Keratinocyte (primary cell): ENCODE measurements around the gene LYPD6B. TPM values are rescaled to one million over a fixed set of nuclear protein-coding genes. Genes with fewer than 3 reads are reported as not detected.

ENCODE experiments used
- DNase-seq: peaks from one replicate; pipeline ENCODE4 v3.0.0-alpha.2; 2011; ENCODE audit warnings: low read depth, missing footprints, low spot score
- FAIRE-seq: peaks from 2 replicates; lab custom pipeline; 2011; peaks lifted over from hg19 to GRCh38; lab: Jason Lieb, UNC
- H2AFZ ChIP-seq: 2 replicates; pipeline ENCODE4 v1.6.0; 2012; ENCODE audit warnings: low read length, control low read depth, inconsistent platforms; ENCODE audit not compliant: control insufficient read depth
- H3K27ac ChIP-seq: 2 replicates; pipeline ENCODE4 v1.5.1; 2011; ENCODE audit warnings: low read length; ENCODE audit not compliant: control insufficient read depth, insufficient read depth
- H3K27me3 ChIP-seq: 3 replicates; pipeline ENCODE4 v1.6.0; 2011; ENCODE audit warnings: low read length; ENCODE audit not compliant: control insufficient read depth, insufficient read depth; ENCODE audit errors: extremely low read depth
- H3K36me3 ChIP-seq, 2 experiments: 2 replicates in 1 of 2; 3 replicates in 1 of 2; pipeline ENCODE4 v1.5.1; 2011; ENCODE audit warnings: low read length in 2 of 2, mild to moderate bottlenecking in 1 of 2; ENCODE audit not compliant: control insufficient read depth in 2 of 2, insufficient read depth in 2 of 2; ENCODE audit errors: extremely low read depth in 1 of 2
- H3K4me1 ChIP-seq: 3 replicates; pipeline ENCODE4 v1.5.1; 2011; ENCODE audit warnings: low read length; ENCODE audit not compliant: control insufficient read depth, insufficient read depth; ENCODE audit errors: extremely low read depth
- H3K4me2 ChIP-seq: 3 replicates; pipeline ENCODE4 v1.6.0; 2011; ENCODE audit warnings: low read depth, low read length; ENCODE audit not compliant: control insufficient read depth, insufficient read depth; ENCODE audit errors: extremely low read depth
- H3K4me3 ChIP-seq, 3 experiments: fragments of 200-600 bp in 1 of 3; sonication (generic) in 1 of 3; 2 replicates in 2 of 3; 3 replicates in 1 of 3; pipeline ENCODE4 v1.5.1; 2011 to 2016; ENCODE audit warnings: low read length in 3 of 3, mild to moderate bottlenecking in 3 of 3, control low read depth in 2 of 3, inconsistent platforms in 1 of 3, low read depth in 1 of 3, mixed read lengths in 1 of 3, mixed run types in 1 of 3, moderate library complexity in 1 of 3; ENCODE audit not compliant: control insufficient read depth in 2 of 3, insufficient read depth in 2 of 3; ENCODE audit errors: extremely low read depth in 1 of 3
- H3K79me2 ChIP-seq: 2 replicates; pipeline ENCODE4 v1.6.0; 2012; ENCODE audit warnings: low read length; ENCODE audit not compliant: control insufficient read depth, insufficient read depth
- H3K9ac ChIP-seq: 3 replicates; pipeline ENCODE4 v1.6.0; 2011; ENCODE audit warnings: low read length; ENCODE audit not compliant: control insufficient read depth, insufficient read depth; ENCODE audit errors: extremely low read depth
- H3K9me1 ChIP-seq: 3 replicates; pipeline ENCODE4 v1.6.0; 2011; ENCODE audit warnings: low read length; ENCODE audit not compliant: control insufficient read depth, insufficient read depth; ENCODE audit errors: extremely low read depth
- H3K9me3 ChIP-seq: 2 replicates; pipeline ENCODE4 v1.5.1; 2012; ENCODE audit warnings: low read depth, low read length; ENCODE audit not compliant: control insufficient read depth
- H4K20me1 ChIP-seq: 3 replicates; pipeline ENCODE4 v1.6.0; 2011; ENCODE audit warnings: low read length; ENCODE audit not compliant: control insufficient read depth, insufficient read depth; ENCODE audit errors: extremely low read depth
- EZH2 ChIP-seq: IDR thresholded peaks from one replicate; pipeline ENCODE4 v1.6.1; 2012; ENCODE audit warnings: inconsistent platforms, mild to moderate bottlenecking, low read length, moderate library complexity
- dilution Hi-C: fragments of 300-500 bp; cut with MboI; formaldehyde crosslinking; loops from one replicate; pipeline ENCODE4 v1.7.0; 2020; ENCODE audit warnings: low sequenced_read_pairs; ENCODE audit not compliant: extremely low pct_ligation_motif_present
- polyA plus RNA-seq, 5 experiments: library from polyadenylated mRNA; depleted of rRNA in 3 of 5; stranded (reverse) in 3 of 5; stranded (forward) in 1 of 5; unstranded in 1 of 5; fragments of >200 nt; gene quantifications; 1 replicate in 1 of 5; 2 replicates in 3 of 5; 3 replicates in 1 of 5; pipeline versions ENCODE4 v1.2.1 to v1.2.3, GENCODE V29; 2011 to 2012; ENCODE audit warnings: missing spikeins in 2 of 5, low read depth in 1 of 5, low replicate concordance in 1 of 5
- TF ChIP-seq, protein P1 (sequence below), 3 experiments: IDR thresholded peaks in 1 of 3; conservative IDR thresholded peaks in 1 of 3; optimal IDR thresholded peaks in 1 of 3; 2 replicates in 2 of 3; 3 replicates in 1 of 3; pipeline versions ENCODE3 to v1.5.1; 2011; ENCODE audit warnings: low read length in 3 of 3, mild to moderate bottlenecking in 3 of 3, moderate library complexity in 2 of 3, control low read depth in 1 of 3, inconsistent platforms in 1 of 3; ENCODE audit not compliant: insufficient read depth in 2 of 3; ENCODE audit errors: extremely low read depth in 1 of 3

The LYPD6B gene
- polyA plus RNA-seq, 1 donor (not counting 4 experiments of a cell fraction or from before 2014, with no cell fraction given): 24.7 TPM

DNA sequence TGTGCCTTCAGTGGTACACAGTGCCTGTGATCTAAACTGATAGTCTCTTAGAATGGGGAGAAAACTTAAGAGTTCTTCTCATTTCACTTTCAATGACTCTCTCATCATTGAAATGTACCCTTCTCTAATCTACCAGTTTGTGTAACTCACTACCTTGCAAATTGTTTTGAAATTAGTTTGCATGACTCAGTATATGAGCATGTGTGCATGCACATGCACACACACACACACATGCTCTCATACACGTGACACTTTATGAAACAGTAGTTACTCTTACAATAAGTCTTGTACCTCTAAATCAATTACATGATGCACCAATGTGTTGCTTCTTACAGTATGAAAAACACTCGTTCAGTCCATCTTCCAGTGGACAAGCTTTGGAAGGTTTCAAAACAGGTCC, 10.6 kb downstream of the LYPD6B start:
- FAIRE-seq (peak; percentile 97), DNase-seq (peak; percentile 80)
- Histone ChIP-seq H3K27me3 (no peaks in the 10 kb centered on the region), H3K27ac (peak overlapping the region; percentile 77), H4K20me1 (no peaks in the 10 kb centered on the region), H3K9me1 (no peaks in the 10 kb centered on the region), H3K36me3 (no peaks in the 10 kb centered on the region), H3K4me2 (peak overlapping the region; percentile 82), H3K4me3 (no peak overlapping the region), H3K79me2 (no peaks in the 10 kb centered on the region), H2AFZ (peak overlapping the region; percentile 20), H3K9ac (peak overlapping the region; percentile 20), H3K9me3 (no peaks in the 10 kb centered on the region), H3K4me1 (peaks cover 20% of the 10 kb centered on the region)
- TF ChIP-seq, protein P1, sequence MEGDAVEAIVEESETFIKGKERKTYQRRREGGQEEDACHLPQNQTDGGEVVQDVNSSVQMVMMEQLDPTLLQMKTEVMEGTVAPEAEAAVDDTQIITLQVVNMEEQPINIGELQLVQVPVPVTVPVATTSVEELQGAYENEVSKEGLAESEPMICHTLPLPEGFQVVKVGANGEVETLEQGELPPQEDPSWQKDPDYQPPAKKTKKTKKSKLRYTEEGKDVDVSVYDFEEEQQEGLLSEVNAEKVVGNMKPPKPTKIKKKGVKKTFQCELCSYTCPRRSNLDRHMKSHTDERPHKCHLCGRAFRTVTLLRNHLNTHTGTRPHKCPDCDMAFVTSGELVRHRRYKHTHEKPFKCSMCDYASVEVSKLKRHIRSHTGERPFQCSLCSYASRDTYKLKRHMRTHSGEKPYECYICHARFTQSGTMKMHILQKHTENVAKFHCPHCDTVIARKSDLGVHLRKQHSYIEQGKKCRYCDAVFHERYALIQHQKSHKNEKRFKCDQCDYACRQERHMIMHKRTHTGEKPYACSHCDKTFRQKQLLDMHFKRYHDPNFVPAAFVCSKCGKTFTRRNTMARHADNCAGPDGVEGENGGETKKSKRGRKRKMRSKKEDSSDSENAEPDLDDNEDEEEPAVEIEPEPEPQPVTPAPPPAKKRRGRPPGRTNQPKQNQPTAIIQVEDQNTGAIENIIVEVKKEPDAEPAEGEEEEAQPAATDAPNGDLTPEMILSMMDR (optimal IDR thresholded peaks at IDR 0.05 in 1 of 3, IDR thresholded peaks at IDR 0.05 in 1 of 3, conservative IDR thresholded peaks at IDR 0.05 in 1 of 3; ENCODE audit: extremely low read depth in 1 of 3, insufficient read depth in 2 of 3, low read length in 3 of 3): no peak
- no peak for TF ChIP-seq EZH2
- dilution Hi-C loops: no loop called here

DNA sequence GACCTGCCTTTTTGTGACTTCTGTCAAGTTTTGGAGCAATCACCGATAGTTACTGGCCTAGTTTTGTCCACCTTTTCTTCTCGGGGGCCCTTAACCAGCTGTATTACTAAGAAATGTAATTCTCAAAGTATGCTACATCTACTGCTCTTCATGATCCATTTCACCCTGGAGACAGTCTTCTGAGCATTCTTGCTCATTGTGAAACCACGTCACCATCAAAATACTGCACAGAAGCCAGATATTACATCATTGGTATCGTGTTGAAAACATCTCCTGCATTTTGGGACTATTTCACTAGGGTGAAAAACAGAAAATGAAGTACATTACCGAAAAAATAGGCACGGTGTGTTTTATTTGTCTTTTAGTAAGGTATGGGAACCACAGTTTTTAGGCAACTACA, 11.7 kb downstream of the LYPD6B start:
- Histone ChIP-seq H3K4me1 (peaks cover 20% of the 10 kb centered on the region), H3K27me3 (no peaks in the 10 kb centered on the region), H3K36me3 (no peaks in the 10 kb centered on the region), H2AFZ (no peak overlapping the region), H3K4me3 (no peak overlapping the region), H4K20me1 (no peaks in the 10 kb centered on the region), H3K9me3 (no peaks in the 10 kb centered on the region), H3K9me1 (no peaks in the 10 kb centered on the region), H3K9ac (no peak overlapping the region), H3K27ac (peak overlapping the region; percentile 77), H3K4me2 (no peak overlapping the region), H3K79me2 (no peaks in the 10 kb centered on the region)
- TF ChIP-seq, protein P1 (optimal IDR thresholded peaks at IDR 0.05 in 1 of 3, IDR thresholded peaks at IDR 0.05 in 1 of 3, conservative IDR thresholded peaks at IDR 0.05 in 1 of 3; ENCODE audit: extremely low read depth in 1 of 3, insufficient read depth in 2 of 3, low read length in 3 of 3): no peak
- no peak for TF ChIP-seq EZH2
- DNase-seq (no peak), FAIRE-seq (peak; percentile 58)
- dilution Hi-C loops: no loop called here
